Measurements from ENCODE around the gene DBH. TPM values are rescaled to one million over a fixed set of nuclear protein-coding genes. Genes with fewer than 3 reads are reported as not detected.

The DBH gene
- total RNA-seq, 1 experiment from 2014 or later: not detected

GRCh38 chr9:133606708-133607025 is 29.5 kb upstream of the DBH start:
- no TSS peak for BruUV-seq (replicated peaks)
- no peak for DNase-seq (ENCODE audit: low spot score)
- Histone ChIP-seq H3K27ac (ENCODE audit: low read depth, low read length, poor library complexity, severe bottlenecking) (no peak overlapping the region), H3K27me3 (replicated peaks; ENCODE audit: insufficient read depth, low read depth, low read length, poor library complexity) (peaks cover 37% of the 10 kb centered on the region), H3K9me3 (ENCODE audit: low read depth, low read length, poor library complexity, severe bottlenecking) (no peaks in the 10 kb centered on the region), H3K4me3 (ENCODE audit: low read depth, low read length, poor library complexity, severe bottlenecking) (no peak overlapping the region), H3K36me3 (ENCODE audit: insufficient read depth, low read length, poor library complexity, severe bottlenecking) (no peaks in the 10 kb centered on the region), H3K4me1 (ENCODE audit: insufficient read depth, low read length, poor library complexity, severe bottlenecking) (peaks cover 9% of the 10 kb centered on the region)
- POLR2A ChIA-PET (ENCODE audit: low non-redundant PET): no interaction called here
- intact Hi-C loops (cut with micrococcal nuclease; ENCODE audit: unreplicated experiment): loop anchor here (10.0 kb wide), 1 partner anchor 118 kb away; no protein-coding TSS in a partner anchor
- CTCF ChIA-PET: no interaction called here
- TF ChIP-seq EZH2 (IDR thresholded peaks at IDR 0.05; ENCODE audit: borderline replicate concordance, low read depth, low read length, poor library complexity, severe bottlenecking): no peak
- no peak for TF ChIP-seq CTCF (conservative IDR thresholded peaks at IDR 0.05; ENCODE audit: low read depth, low read length)

GRCh38 chr9:133607381-133607780 is 28.8 kb upstream of the DBH start:
- Histone ChIP-seq H3K27me3 (replicated peaks; ENCODE audit: insufficient read depth, low read depth, low read length, poor library complexity) (peaks cover 43% of the 10 kb centered on the region), H3K36me3 (ENCODE audit: insufficient read depth, low read length, poor library complexity, severe bottlenecking) (no peaks in the 10 kb centered on the region), H3K9me3 (ENCODE audit: low read depth, low read length, poor library complexity, severe bottlenecking) (no peaks in the 10 kb centered on the region), H3K27ac (ENCODE audit: low read depth, low read length, poor library complexity, severe bottlenecking) (no peak overlapping the region), H3K4me1 (ENCODE audit: insufficient read depth, low read length, poor library complexity, severe bottlenecking) (peaks cover 9% of the 10 kb centered on the region), H3K4me3 (ENCODE audit: low read depth, low read length, poor library complexity, severe bottlenecking) (no peak overlapping the region)
- TF ChIP-seq EZH2 (IDR thresholded peaks at IDR 0.05; ENCODE audit: borderline replicate concordance, low read depth, low read length, poor library complexity, severe bottlenecking) (no peak), CTCF (conservative IDR thresholded peaks at IDR 0.05; ENCODE audit: low read depth, low read length) (no peak)
- intact Hi-C loops (cut with micrococcal nuclease; ENCODE audit: unreplicated experiment): loop anchor here (10.0 kb wide), 1 partner anchor 117 kb away; no protein-coding TSS in a partner anchor
- BruUV-seq (replicated peaks): no TSS peak
- CTCF ChIA-PET: no interaction called here
- DNase-seq (ENCODE audit: low spot score): no peak
- POLR2A ChIA-PET (ENCODE audit: low non-redundant PET): no interaction called here

GRCh38 chr9:133607976-133608375 is 28.2 kb upstream of the DBH start:
- Histone ChIP-seq H3K4me3 (ENCODE audit: low read depth, low read length, poor library complexity, severe bottlenecking) (no peak overlapping the region), H3K4me1 (ENCODE audit: insufficient read depth, low read length, poor library complexity, severe bottlenecking) (peaks cover 9% of the 10 kb centered on the region), H3K27ac (ENCODE audit: low read depth, low read length, poor library complexity, severe bottlenecking) (no peak overlapping the region), H3K9me3 (ENCODE audit: low read depth, low read length, poor library complexity, severe bottlenecking) (no peaks in the 10 kb centered on the region), H3K36me3 (ENCODE audit: insufficient read depth, low read length, poor library complexity, severe bottlenecking) (no peaks in the 10 kb centered on the region), H3K27me3 (replicated peaks; ENCODE audit: insufficient read depth, low read depth, low read length, poor library complexity) (peaks cover 49% of the 10 kb centered on the region)
- no peak for DNase-seq (ENCODE audit: low spot score)
- TF ChIP-seq EZH2 (IDR thresholded peaks at IDR 0.05; ENCODE audit: borderline replicate concordance, low read depth, low read length, poor library complexity, severe bottlenecking): no peak
- no peak for TF ChIP-seq CTCF (conservative IDR thresholded peaks at IDR 0.05; ENCODE audit: low read depth, low read length)
- CTCF ChIA-PET: no interaction called here
- intact Hi-C loops (cut with micrococcal nuclease; ENCODE audit: unreplicated experiment): loop anchor here (10.0 kb wide), 1 partner anchor 117 kb away; no protein-coding TSS in a partner anchor
- no TSS peak for BruUV-seq (replicated peaks)
- POLR2A ChIA-PET (ENCODE audit: low non-redundant PET): no interaction called here
